Lung (tissue), 12 donors: ENCODE results near the gene GRIN2A. TPM values are rescaled to one million over a fixed set of nuclear protein-coding genes. Genes with fewer than 3 reads are reported as not detected.

Source experiments
- ATAC-seq: fragments of 200-7000 bp; cut with Tn5 transposase; one replicate; pipeline ENCODE4 v1.9.1; 2020; ENCODE audit warnings: moderate number of reproducible peaks; ENCODE audit not compliant: insufficient read depth, low FRiP score
- DNase-seq, 3 donors: peaks; one replicate each; pipeline ENCODE4 v3.0.0-alpha.2; 2013 to 2017
- H3K27ac ChIP-seq, 2 donors: one replicate each; pipeline ENCODE4 v1.5.1; 2013; ENCODE audit warnings: mild to moderate bottlenecking in 2 of 2, moderate library complexity in 2 of 2, control low read depth in 1 of 2, inconsistent platforms in 1 of 2, low read depth in 1 of 2, low read length in 1 of 2
- H3K27me3 ChIP-seq, 3 donors: one replicate each; pipeline ENCODE4 v1.5.1; 2013; ENCODE audit warnings: low read length in 2 of 3; ENCODE audit not compliant: control insufficient read depth in 3 of 3, insufficient read depth in 3 of 3
- H3K36me3 ChIP-seq, 4 donors: one replicate each; pipeline ENCODE4 v1.5.1; 2013; ENCODE audit warnings: low read length in 4 of 4, mild to moderate bottlenecking in 1 of 4, moderate library complexity in 1 of 4; ENCODE audit not compliant: control insufficient read depth in 4 of 4, insufficient read depth in 4 of 4
- H3K4me1 ChIP-seq, 5 donors: one replicate each; pipeline ENCODE4 v1.5.1; 2013; ENCODE audit warnings: low read length in 5 of 5, mild to moderate bottlenecking in 2 of 5, moderate library complexity in 1 of 5; ENCODE audit not compliant: control insufficient read depth in 5 of 5, insufficient read depth in 5 of 5
- H3K4me3 ChIP-seq: one replicate; pipeline ENCODE4 v1.5.1; 2013; ENCODE audit warnings: mild to moderate bottlenecking, control low read depth, moderate library complexity
- H3K9ac ChIP-seq, 2 donors: one replicate each; pipeline ENCODE4 v1.5.1; 2013; ENCODE audit warnings: low read length in 2 of 2, control low read depth in 1 of 2; ENCODE audit not compliant: insufficient read depth in 1 of 2
- H3K9me3 ChIP-seq, 4 donors: one replicate each; pipeline ENCODE4 v1.5.1; 2013; ENCODE audit warnings: low read length in 3 of 4, mild to moderate bottlenecking in 1 of 4, moderate library complexity in 1 of 4; ENCODE audit not compliant: control insufficient read depth in 4 of 4, insufficient read depth in 3 of 4
- CTCF ChIP-seq: IDR thresholded peaks from 2 replicates; pipeline ENCODE4 v1.5.1; 2012; ENCODE audit warnings: mild to moderate bottlenecking; ENCODE audit errors: control extremely low read depth, extremely low read depth
- WGBS, 2 donors: extraction: QIAGEN DNeasy Blood & Tissue Kit; methylation state at CpG; one replicate each; pipeline ENCODE4 v1.1.7; 2013; 5-methylcytosine and 5-hydroxymethylcytosine counted together
- polyA plus RNA-seq, 2 donors: library from polyadenylated mRNA; stranded (reverse); fragments of 200-250 nt; gene quantifications; one replicate each; pipeline ENCODE4 v1.2.1, GENCODE V29; 2013
- total RNA-seq, 2 donors: library from RNA; depleted of rRNA in 1 of 2; stranded (reverse); fragments of >200 nt in 1 of 2; gene quantifications; one replicate each; pipeline ENCODE4 v1.2.1, GENCODE V29; 2014 to 2021
- donor health status: control.
- donor health status: control.
- donor health status: Bipolar disorder and iron deficiency.
- donor health status: healthy.
- donor health status: DM: yes; HTN: yes; CAD: no.

The GRIN2A gene
- total and polyA plus RNA-seq, 4 donors, result 0.02 to 0.37 (median 0.10) TPM

- TF ChIP-seq CTCF, result peak; percentile 70
- 2 to 3% methylated on average over 81 to 85 of the region's 85 CpGs for WGBS, 2 donors
Observed at GRCh38 chr16:10181196-10182162, 749 bp downstream of the GRIN2A start.

GRCh38 chr16:10180771-10181163 is 1.5 kb downstream of the GRIN2A start:
- no peak for TF ChIP-seq CTCF
- WGBS, 2 donors, result 4 to 6% methylated on average over 24 of the region's 24 CpGs
- DNase-seq, result peak in 2 of 3 donors; percentile 24 to 36

More at GRCh38 chr16:10181196-10182162, 749 bp downstream of the GRIN2A start:
- DNase-seq (peak; percentile 50 to 70 (median 68)), ATAC-seq (peak; percentile 83)
- peaks cover 0 to 18% (median 5%) of the 10 kb centered on the region in 5 donors for H3K4me1 ChIP-seq
- no peak overlapping the region for H3K4me3 ChIP-seq
- peaks cover 7 to 70% (median 40%) of the 10 kb centered on the region in 3 donors for H3K27me3 ChIP-seq
- H3K27ac ChIP-seq, result no peak overlapping the region
- H3K9ac ChIP-seq, result no peak overlapping the region
- H3K9me3 ChIP-seq, result peaks cover 0 to 4% (median 0%) of the 10 kb centered on the region in 4 donors
- no peaks in the 10 kb centered on the region for H3K36me3 ChIP-seq

GRCh38 chr16:10180042-10180770 is 2.0 kb downstream of the GRIN2A start:
- WGBS, 2 donors, result 35 to 44% methylated on average over 53 of the region's 53 CpGs
- no peak for DNase-seq

More at GRCh38 chr16:10180771-10181163, 1.5 kb downstream of the GRIN2A start:
- no peak for ATAC-seq
- Histone ChIP-seq H3K27ac (no peak overlapping the region), H3K9me3 (peaks cover 0 to 4% (median under 1%) of the 10 kb centered on the region in 4 donors), H3K4me3 (no peak overlapping the region), H3K9ac (no peak overlapping the region), H3K4me1 (peaks cover 0 to 18% (median 5%) of the 10 kb centered on the region in 5 donors), H3K36me3 (no peaks in the 10 kb centered on the region), H3K27me3 (peaks cover 7 to 70% (median 40%) of the 10 kb centered on the region in 3 donors)

More at GRCh38 chr16:10180042-10180770, 2.0 kb downstream of the GRIN2A start:
- Histone ChIP-seq H3K4me1 (peaks cover 0 to 18% (median 5%) of the 10 kb centered on the region in 5 donors), H3K9me3 (peaks cover 0 to 4% (median 1%) of the 10 kb centered on the region in 4 donors), H3K4me3 (no peak overlapping the region), H3K36me3 (no peaks in the 10 kb centered on the region), H3K27me3 (peaks cover 7 to 68% (median 40%) of the 10 kb centered on the region in 3 donors), H3K9ac (no peak overlapping the region), H3K27ac (no peak overlapping the region)
- no peak for ATAC-seq
- TF ChIP-seq CTCF, result no peak
